Right hindlimb (tissue), 1 donor: ENCODE data around the gene CNPPD1.
"Not testable (repeated sequence)": the region's sequence is repeated elsewhere in the genome, so short reads cannot be mapped to it uniquely, and the experiment has no call there.

Source experiments
- DNase-seq: peaks from one replicate; pipeline ENCODE4 v3.0.0-alpha.2; 2018

Gene CNPPD1

DNA sequence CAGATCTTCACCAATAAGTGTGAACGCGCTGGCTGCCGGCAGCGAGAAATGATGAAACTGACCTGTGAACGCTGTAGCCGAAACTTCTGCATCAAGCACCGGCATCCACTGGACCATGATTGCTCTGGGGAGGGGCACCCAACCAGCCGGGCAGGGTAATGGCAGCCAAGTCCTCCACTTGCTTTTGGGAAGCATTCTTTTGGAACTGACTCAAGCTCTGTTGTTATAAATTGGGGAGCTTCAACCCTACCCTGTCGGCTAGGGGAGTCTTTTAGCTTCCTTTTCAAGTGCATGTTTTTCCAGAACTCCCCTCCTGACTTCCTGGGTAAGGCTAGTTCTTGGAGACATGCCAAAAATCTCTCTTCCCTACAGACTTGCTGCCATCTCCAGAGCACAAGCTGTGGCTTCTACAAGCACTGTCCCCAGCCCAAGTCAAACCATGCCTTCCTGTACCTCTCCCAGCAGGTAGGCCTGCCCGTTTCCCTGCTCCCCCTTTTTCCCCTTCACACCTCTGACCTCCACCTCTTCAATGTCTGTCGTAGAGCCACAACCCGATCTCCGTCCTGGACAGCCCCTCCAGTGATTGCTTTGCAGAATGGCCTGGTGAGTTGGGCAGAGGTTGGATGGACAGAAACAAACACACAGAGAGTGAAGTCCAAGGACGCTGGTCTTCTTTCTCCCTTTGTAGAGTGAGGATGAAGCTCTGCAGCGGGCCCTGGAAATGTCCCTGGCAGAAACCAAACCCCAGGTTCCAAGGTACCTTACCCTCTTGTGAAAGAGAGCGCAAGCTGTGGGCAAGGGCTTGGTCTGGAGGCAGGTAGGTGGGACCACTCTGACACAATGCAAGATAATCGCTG, 31.4 kb upstream of the CNPPD1 start:
- no peak for DNase-seq

DNA sequence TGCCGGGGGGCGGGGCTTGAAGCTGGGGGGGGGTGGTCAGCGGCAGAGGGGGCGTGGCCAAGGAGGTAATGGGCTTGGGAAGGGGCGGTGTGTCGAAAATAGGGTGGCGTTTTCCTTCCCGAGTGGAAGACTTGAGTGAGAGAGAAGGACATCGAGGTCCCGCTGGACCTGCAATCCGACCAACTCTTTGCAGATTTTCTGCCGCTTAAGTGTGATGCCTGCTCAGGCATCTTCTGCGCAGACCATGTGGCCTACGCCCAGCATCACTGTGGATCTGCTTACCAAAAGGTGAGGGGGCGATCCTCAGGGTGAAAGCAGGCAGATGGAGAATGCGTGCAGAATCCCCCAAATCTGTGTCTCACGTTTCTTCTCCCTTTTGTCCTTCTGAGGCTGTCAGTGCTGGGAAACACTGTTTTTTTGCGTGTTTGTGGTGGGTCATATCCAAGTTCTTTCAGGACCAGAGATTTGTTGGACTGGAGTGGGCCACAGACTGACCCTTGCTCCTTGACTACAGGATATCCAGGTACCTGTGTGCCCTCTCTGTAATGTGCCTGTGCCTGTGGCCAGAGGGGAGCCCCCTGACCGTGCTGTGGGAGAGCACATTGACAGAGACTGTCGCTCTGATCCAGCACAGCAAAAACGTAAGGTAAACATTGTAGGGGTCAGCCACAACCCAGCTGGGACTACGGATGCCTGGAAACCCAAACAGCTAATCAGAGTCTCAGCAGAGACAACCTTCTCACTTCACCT, 30.6 kb upstream of the CNPPD1 start:
- no peak for DNase-seq

DNA sequence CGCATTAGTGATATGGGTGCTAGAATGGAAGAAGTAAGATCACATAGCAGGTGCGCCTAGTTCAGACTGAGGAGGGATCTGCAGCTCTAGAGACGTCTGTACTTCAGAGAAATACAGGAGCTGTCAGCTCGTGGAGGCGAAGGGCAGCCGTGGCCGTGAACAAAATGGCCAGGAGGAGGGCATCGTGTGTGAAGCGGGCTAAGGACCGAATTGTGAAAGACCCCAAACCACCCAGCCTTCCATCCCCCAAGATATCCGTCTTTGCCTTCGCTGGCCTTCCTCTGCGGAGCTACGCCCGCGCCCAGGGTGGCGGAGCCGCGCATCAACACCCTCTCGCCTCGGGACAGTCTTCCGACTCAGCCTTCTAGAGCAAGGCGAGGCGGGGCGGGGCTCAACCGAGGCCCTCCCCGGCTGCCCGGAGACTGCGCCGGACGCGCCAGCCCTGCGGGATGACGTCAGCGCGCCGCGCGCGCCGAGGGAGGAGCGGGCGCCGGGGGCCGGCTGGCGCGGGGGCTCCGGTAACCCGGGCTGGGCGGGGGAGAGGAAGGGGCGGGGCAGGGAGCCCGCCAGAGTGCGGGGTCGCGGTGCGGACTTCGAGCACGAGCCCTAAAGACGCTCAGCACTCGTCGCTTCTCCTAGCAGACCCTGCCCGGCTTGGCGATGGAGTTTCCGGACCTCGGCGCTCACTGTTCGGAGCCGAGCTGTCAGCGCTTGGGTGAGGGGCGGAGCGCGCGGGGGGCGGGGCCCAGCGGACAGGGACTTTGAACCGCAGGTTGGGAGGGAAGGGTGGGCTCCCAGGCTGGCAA, 29.8 kb upstream of the CNPPD1 start, which contains the start of gene ZFAND2B:
Gene ZFAND2B, plus strand, starts transcription at position 455 of the 806 bp plus-strand sequence. Its CDS starts 206 bp downstream, at position 661.
- peak; percentile 97 for DNase-seq

GRCh38 chr2:219205981-219206327, 29.2 kb upstream of the CNPPD1 start:
- DNase-seq: no peak

DNA sequence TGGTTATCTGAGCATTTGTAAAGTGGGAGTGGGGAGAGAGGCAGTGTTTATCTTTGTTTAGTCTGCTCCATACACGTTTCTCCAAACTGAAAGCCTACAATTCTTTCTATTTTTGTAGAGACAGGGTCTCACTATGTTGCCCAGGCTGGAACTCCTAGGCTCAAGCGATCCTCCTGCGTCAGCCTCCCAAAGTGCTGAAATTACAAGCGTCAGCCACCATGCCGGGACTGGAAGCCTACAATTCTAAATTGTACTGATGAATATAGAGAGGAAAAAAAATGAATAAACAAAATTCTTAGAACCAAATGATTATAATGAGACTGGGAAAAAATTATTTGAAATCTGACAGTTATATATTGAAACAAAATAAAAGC, 28.4 kb upstream of the CNPPD1 start:
- DNase-seq: no peak

- no peak for DNase-seq
Measured at GRCh38 chr2:219204425-219205164, 27.9 kb upstream of the CNPPD1 start.

DNA sequence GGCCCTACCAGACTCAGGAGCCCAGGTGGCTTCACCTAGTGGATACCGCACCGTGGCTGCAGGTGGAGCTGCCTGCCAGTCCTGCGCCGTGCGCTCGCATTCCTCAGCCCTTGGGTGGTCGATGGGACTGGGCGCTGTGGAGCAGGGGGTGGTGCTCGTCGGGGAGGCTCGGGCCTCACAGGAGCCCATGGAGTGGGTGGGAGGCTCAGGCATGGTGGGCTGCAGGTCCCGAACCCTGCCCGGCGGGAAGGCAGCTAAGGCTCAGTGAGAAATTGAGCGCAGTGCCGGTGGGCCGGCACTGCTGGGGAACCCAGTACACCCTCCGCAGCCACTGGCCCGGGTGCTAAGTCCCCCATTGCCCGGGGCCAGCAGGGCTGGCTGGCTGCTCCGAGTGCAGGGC, 24.6 kb upstream of the CNPPD1 start:
- DNase-seq: not testable (repeated sequence)

DNA sequence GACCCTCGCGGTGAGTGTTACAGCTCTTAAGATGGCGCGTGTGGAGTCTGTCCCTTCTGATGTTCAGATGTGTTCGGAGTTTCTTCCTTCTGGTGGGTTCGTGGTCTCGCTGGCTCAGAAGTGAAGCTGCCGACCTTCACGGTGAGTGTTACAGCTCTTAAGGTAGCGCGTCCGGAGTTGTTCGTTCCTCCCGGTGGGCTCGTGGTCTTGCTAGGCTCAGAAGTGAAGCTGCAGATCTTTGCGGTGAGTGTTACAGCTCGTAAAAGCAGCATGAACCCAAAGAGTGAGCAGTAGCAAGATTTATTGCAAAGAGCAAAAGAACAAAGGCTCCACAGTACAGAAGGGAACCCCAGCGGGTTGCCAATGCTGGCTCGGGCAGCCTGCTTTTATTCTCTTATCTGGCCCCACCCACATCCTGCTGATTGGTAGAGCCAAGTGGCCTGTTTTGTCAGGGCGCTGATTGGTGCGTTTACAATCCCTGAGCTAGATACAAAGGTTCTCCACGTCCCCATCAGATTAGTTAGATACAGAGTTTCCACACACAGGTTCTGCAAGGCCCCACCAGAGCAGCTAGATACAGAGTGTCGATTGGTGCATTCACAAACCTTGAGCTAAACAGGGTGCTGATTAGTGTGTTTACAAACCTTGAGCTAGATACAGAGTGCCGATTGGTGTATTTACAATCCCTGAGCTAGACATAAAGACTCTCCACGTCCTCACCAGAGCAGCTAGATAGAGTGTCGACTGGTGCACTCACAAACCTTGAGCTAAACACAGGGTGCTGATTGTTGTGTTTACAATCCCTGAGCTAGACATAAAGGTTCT, 24.0 kb upstream of the CNPPD1 start:
- DNase-seq: not testable (repeated sequence)

GRCh38 chr2:219199470-219200211, 22.9 kb upstream of the CNPPD1 start:
- no peak for DNase-seq

GRCh38 chr2:219198974-219199373, 22.2 kb upstream of the CNPPD1 start:
- DNase-seq: no peak

DNA sequence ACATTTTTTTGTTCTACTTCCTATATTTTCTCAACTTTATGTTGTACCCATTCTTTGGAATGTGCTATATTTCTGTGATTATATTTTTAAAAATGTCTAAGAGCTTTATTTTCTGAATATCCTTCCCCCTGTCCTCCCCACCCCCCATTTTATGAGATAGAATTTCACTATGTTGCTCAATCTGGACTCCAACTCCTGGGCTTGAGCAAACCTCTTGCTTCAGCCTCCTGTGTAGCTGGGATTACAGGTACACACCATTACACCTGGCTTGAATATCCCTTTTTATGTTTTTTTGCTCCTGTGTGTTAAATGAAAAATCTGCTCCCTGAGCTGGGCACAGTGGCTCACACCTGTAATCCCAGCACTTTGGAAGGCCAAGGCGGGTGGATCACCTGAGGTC, 20.7 kb upstream of the CNPPD1 start:
- DNase-seq: no peak

GRCh38 chr2:219186754-219187456, 10.2 kb upstream of the CNPPD1 start:
- DNase-seq: no peak

DNA sequence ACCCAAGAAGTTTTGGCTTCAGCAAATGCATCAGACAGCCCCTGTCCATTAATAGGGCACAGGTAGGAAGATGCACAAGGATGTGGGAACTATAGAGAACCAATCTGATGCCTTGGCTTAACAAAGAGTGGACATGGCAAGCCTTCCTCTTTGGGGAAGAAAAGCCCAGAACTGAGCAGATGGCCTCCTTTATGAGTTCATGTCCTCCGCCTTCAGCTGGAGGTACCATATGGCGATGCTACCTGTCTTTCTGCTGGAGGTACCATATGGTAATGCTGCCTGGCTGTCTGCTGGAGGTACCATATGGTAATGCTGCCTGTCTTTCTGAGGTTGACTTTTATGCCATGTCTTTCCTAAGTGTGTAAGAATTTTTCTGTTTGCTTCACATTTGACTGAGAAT, 7.4 kb upstream of the CNPPD1 start:
- DNase-seq: no peak

- no peak for DNase-seq
Measured at GRCh38 chr2:219183151-219183772, 6.5 kb upstream of the CNPPD1 start.

- no peak for DNase-seq
Measured at GRCh38 chr2:219182331-219183150, 5.8 kb upstream of the CNPPD1 start.

DNA sequence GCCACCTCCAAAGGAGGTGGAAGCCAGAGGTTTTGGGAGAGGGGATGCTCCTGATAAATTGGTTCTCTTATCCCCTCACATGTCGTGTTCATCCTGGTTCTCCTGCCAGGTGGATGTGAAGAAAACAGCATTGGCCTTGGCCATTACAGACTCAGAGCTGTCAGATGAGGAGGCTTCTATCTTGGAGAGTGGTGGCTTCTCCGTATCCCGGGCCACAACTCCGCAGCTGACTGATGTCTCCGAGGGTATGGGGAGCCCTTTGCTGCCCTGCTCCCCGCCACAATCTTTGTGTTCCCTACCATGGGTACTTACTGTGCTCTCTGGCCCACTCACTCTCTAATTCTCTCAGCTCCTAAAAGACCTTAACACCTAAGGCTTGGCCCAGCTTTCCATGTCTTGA, 4.8 kb upstream of the CNPPD1 start:
- DNase-seq: no peak

DNA sequence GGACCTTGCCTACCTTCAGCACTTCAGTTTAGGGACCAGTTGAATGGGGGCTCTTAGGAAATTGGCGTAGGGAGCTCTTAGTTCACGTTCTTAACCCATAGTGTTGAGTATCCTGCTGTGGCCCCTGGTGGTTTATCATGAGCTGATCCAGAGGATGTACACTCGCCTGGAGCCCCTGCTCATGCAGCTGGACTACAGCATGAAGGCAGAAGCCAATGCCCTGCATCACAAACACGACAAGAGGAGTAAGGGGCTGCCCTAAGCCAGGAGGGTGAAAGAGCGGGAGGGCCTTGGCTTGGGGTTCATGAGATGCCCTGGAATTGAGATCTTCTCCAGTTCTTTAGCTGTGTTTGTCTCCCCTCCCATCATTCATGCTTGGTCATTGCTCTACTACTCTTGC, 4.2 kb upstream of the CNPPD1 start:
- DNase-seq: no peak

DNA sequence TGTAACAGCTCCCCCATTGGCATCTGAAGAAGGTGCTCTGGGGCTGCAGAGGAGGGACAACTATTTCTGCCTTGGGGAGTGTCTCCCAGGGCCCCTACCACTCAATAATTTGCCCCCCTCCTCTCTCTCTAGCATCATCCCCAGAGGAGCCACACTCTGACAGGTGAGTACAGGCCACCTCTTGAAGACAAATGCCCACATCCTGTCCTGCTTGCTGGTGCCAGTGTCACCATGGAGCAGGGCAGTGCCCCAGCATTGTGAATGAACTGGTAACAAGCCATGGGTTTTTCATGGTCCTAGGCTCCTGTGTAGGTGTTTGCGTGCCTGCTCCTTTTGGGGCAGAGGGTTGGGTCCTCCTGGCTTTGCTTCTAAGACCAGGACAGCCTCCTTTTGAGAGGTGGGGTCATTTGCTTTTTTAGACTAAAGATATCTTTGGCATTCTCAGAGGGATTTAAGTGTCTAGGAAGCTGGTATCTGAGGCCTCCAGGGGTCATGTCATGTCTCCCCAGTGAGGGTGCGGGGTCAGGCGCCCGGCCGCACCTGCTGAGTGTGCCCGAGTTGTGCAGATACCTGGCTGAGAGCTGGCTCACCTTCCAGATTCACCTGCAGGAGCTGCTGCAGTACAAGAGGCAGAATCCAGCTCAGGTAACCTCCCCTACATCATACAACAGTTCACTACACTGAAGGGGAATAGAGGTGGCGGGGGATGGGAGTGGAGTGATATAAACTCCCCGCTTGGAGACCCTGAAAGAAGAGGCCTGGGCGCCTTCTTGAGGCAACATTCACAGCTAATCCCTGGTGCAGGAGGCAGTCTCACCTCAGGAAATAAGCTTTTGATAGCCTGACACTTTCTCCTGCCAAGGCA, 3.1 kb upstream of the CNPPD1 start:
- DNase-seq: no peak
